Globus pallidus (tissue), 1 donor: ENCODE data around the gene TMCC2.
"Not testable (repeated sequence)": the region's sequence is repeated elsewhere in the genome, so short reads cannot be mapped to it uniquely, and the experiment has no call there.

Experiments
- DNase-seq: peaks from one replicate; pipeline ENCODE4 v3.0.0-alpha.2; 2015; ENCODE audit warnings: low spot score

TMCC2 gene, protein sequence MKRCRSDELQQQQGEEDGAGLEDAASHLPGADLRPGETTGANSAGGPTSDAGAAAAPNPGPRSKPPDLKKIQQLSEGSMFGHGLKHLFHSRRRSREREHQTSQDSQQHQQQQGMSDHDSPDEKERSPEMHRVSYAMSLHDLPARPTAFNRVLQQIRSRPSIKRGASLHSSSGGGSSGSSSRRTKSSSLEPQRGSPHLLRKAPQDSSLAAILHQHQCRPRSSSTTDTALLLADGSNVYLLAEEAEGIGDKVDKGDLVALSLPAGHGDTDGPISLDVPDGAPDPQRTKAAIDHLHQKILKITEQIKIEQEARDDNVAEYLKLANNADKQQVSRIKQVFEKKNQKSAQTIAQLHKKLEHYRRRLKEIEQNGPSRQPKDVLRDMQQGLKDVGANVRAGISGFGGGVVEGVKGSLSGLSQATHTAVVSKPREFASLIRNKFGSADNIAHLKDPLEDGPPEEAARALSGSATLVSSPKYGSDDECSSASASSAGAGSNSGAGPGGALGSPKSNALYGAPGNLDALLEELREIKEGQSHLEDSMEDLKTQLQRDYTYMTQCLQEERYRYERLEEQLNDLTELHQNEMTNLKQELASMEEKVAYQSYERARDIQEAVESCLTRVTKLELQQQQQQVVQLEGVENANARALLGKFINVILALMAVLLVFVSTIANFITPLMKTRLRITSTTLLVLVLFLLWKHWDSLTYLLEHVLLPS

DNA sequence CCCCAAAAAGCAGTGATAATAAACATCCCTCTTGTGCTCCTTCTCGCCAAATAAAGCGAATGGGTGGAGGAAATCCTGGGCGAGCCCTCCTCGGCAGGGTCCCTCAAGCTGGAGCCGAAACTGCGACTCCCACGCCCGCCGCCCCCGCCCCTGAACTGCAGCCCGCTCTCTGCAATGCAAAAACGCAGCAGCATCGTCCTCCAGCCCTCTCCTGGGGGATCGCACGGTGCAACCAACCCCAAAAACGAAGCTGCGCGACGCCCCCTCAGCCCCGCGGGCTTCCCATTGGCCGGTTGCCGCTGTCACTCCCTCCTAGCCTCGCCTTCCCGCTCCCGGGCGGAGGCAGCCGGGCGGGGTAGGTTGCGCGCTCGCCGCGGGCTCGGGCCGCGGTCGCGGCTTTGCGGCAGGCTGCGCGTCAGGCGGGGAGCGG lies at the start of gene TMCC2:
Gene TMCC2 (plus strand): TSS at position 363 of the 430 bp plus-strand sequence. CDS start 619 bp downstream, outside the sequence.
- peak; percentile 95 for DNase-seq

DNA sequence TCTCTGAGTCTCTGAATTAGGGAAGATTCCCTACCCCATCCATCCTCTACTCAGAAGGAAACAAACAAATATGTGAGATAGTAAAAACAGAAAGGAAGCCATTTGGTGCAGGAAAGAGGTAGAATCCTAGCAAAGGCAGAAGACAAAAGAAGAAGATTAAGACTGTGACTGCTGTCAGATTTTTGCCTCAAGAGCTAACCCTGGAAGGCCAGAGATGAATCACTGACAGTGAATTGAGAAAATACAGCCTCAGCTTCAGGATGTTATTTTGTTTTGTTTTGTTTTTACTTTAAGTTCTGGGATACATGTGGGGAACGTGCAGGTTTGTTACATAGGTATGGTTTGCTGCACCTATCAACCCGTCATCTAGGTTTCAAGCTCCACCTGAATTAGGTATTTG lies 47.9 kb upstream of the TMCC2 start:
- no peak for DNase-seq

DNA sequence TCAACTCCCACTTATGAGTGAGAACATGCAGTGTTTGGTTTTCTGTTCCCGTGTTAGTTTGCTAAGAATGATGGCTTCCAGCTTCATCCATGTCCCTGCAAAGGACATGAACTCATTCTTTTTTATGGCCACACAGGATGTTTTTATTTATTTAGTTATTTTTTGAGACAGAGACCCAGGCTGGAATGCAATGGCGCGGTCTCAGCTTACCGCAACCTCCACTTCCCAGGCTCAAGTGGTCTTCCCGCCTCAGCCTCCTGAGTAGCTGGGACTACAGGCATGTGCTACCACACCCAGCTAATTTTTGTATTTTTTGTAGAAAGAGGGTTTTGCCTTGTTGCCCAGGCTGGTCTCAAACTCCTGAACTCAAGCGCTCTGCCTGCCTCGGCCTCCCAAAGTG lies 47.4 kb upstream of the TMCC2 start:
- not testable (repeated sequence) for DNase-seq

DNA sequence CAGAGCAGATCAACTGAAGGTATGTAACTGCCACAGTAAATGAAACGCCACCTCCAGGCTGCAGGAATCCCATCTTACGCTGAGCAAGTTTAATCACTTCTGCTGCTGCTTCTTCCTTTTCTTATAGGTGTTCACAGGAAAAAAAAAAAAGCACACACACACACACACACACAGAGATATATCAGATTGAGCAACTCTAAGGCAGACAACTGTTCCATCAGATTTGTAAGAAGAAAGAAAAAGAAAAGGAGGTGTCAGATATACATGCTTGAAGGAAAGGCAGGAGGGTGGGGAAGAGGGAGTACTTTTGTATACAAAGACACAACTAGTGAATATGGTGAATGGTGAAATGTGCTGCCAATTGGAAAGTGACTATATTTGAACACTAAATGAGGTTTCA lies 44.8 kb upstream of the TMCC2 start:
- DNase-seq, result no peak

DNA sequence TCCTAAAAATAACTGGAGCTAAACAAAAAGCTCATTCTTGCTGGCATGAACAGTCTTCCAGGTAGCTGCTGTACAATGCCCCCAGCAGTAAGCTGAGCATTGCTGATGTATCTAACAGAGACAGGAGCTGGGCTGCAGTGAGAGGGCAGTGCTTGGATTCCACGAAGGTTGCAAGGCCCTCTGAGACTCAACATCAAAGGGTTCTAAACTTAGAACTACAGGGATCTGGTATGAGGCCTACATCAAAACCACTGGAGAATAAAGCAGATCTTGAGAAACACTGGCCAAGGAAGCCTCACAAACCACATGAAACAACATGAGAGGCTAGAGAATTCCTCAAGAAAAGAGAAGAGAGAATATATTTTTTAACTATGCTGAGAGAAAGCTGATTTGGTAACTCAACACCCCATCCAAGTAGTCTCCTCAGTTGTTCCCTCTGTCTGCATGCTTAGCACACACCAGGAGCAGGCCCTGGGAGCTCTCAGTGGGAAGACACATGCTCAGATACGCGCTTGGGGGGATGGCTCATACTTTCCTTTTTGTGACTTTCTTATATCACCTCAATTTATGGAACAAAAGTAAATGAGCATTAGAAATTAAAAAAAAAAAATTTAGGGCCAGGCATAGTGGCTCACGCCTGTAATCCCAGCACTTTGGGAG lies 43.9 kb upstream of the TMCC2 start:
- peak; percentile 31 for DNase-seq

DNA sequence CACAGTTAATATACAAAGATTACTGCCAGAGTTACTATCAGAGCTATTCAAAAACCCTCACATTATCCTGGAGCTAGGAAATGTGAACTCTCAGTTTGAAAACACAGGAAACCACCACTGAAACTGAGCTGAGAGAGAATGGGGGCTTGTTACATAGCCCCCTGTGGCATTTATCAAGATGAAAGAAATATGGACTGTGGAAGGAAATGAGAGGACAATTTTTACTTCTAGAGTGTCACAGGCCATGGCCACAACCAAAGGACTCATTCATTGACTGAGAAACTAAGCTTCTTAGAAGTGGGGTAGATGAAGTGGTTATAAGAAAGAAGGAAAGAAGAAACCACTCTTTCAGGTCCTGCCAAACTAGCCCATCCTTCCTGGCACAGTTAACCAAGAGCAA lies 41.6 kb upstream of the TMCC2 start:
- no peak for DNase-seq

DNA sequence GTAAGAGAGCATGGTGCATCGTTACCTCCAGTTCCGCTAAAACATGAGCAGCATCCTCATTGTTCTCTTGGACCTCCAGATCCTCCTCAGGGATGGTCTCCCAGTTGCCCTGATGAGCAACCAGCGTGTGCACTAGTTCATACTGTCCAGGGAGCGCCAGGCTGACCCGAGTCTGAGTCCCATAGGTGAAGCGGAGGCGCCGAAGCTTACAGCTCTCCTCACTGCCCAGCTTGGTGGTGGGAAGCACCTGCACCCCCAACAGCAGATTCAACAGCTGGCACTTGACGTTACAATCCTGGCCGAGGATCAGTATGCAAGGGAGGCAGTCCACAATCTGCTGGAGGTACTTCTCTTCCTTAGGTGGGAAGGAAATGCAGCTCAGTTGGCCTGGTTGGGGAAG lies 40.3 kb upstream of the TMCC2 start:
- DNase-seq, result no peak

DNA sequence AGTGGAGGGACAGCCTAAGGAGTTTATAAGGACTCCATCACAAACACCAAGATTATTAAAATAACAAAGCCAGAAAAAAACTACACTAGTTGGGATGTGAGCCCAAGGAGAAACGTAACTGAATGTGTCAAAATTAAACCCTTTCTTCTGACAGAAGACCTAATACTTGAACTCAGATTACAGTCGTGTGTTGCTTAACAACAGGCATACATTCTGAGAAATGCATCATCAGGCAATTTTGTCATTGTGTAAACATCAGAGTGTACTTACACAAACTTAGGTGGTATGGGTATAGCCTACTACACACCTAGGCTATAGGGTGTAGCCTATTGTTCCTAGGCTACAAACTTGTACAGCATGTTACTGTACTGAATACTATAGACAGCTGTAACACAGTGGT lies 39.6 kb upstream of the TMCC2 start:
- DNase-seq, result no peak

DNA sequence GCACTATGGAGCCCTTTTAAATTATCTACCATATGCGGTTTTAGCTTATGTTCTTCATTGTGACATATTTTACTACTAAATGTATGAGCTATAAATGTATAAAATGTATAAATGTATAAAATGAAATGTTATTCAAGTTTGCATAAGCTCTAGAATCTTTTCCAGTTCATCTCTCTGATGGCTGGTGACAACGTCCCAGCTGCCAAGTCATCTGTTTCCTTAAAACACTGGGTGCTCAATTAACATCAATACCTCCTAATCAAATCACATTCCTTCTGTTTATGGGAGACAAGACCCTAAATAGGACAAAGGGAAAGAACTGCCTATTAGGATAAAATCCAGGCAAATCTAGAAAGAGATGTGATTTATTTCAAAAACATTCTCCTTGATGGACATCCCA lies 39.1 kb upstream of the TMCC2 start:
- DNase-seq, result no peak

DNA sequence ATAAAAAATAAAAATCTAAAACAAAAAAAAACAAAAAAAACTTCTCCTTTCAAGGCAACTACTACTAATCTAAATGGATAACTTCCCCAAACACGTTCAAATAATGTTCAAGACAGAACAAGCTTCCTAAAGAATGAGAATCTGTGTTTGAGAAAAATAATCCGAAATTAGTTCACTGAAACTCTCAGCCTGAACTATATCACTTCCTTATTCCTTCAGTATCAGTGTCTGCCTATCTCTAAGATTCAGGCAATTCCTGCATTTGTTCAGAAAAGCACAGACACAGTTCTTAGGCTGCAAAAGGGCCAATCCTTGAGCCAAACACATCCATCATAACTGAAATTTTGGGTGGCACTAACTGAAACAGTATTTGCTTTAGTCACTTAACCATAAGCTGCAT lies 38.6 kb upstream of the TMCC2 start:
- DNase-seq, result no peak

DNA sequence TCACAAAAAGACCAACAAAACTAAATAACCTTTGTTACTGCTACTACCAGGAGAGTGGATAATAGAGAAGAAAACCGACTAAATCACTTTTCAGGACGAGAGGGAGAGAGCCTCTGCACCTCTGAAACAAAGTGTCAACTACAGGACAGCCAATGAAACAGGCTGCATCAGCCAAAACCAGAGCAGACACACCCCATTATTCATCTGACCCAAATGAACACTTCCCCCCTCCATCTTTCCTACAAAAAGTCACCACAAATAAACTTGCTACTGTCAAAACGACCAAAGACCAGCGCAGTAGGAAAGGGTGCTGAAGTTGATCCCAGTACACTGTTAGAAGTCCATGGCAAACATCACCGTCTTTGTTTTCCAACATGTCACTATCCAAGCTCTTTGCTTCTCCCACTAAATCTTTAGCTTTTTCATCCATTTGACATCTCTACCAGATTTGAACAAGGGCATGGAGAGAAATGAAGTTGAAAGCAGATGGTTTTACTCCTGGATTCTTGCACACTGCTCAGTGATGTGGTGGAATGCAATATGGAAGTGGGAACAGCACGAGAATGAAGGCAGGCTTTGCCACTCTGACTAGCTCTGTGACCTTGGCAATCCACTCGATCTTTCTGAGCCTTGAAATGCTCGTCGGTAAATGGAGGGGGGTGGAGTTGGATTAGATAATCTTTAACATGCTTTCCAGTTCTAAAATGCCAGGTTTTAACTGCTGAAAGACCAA lies 36.7 kb upstream of the TMCC2 start:
- no peak for DNase-seq

DNA sequence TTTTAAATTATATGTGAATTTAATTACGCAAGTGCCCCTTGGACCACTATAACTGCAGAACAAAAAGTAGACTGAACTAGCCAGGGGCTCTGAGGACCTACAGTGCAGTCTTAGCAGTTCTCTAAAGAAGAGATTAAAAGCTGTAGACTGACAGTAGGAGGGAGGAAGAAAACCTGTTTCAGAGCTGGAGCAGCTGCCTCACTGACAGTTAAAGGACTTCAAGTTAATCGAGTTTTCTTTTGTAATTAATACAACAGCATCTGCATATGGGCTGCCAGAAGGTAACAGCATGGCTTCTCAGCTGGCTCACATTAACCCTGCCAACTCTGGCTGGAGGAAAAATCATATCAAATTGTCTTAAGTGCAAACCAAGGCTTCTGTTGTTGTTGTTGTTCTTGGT lies 36.1 kb upstream of the TMCC2 start:
- DNase-seq, result no peak

DNA sequence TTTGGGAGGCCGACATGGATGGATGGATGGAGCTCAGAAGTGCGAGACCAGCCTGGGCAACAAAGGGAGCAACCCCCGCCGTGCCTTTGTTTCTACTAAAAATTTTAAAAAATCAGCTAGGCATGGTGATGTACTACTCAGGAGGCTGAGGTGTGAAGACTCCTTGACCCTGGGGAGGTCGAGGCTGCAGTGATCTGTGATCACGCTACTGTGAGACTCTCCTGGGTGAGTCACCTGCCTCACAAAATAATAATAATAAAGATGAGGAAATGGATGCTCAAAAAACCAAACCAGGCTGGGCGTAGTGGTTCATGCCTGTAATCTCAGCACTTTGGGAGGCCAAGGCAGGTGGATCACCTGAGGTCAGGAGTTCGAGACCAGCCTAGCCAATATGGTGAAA lies 35.5 kb upstream of the TMCC2 start:
- DNase-seq, result no peak

DNA sequence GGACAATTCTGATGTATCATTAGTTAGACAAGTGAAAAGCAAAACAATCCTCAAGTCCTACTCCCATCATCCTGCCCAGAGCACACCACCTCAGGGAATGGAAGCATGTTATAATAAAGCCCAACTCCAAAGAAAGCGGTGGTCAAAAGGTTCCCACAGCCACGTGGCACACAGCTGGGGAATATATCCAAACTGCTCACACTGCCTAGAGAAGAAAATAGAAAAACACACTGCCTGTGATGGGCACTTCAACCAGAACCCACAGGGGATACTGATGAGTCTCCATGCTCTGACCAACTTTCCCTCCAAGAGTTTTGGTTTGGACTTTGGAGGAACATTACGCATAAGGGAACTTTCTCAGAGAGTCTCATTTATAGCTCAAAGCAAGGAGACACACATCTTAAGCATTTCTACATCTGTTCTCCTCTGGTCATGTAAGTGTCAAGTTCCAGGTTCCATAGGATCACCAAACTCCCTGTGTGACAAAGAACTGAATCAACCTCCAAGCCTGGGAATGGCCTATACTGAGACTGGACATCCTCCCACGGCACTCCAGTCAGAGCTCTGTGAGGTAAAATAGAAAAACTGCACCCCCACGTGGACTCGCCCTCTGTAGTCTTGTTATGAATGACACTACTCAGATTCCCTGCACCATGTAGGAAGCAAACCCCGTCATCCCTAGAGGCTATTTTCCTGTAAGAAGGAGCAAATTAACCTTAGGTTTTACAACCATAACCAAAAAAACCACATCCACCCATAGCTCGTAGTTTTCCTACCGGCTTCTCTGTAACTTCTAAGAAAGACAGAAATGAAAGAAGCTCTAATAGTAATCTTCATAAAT lies 28.4 kb upstream of the TMCC2 start:
- peak; percentile 40 for DNase-seq

DNA sequence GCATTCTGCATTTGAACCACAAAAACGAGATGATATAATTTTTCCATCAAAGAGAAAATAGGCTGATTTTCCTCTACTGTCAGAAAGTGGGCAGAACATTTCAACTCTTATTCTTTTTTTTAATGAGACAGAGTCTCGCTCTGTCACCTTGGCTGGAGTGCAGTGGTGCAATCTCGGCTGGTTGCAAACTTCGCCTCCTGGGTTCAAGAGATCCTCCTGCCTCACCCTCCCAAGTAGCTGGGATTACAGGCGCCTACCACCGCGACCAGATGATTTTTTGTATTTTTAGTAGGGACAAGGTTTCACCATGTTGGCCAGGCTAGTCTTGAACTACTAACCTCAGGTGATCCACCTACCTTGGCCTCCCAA lies 27.8 kb upstream of the TMCC2 start:
- no peak for DNase-seq

DNA sequence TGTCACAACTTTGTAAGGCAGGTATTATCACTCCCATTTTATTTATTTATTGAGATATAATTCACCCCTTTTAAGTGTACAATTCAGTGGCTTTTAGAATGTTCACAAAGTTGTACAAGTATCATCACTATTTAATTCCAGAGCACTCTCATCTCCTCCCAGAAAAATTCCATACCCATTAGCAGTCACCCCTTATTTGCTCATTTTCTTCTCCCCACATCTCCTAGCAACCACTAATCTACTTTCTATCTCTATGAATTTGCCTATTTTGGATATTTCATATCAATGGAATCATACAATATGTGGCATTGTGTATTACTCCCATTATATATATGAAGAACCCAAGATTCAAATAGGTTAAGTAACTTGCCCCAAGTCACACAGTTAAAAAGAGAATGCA lies 23.2 kb upstream of the TMCC2 start:
- no peak for DNase-seq

DNA sequence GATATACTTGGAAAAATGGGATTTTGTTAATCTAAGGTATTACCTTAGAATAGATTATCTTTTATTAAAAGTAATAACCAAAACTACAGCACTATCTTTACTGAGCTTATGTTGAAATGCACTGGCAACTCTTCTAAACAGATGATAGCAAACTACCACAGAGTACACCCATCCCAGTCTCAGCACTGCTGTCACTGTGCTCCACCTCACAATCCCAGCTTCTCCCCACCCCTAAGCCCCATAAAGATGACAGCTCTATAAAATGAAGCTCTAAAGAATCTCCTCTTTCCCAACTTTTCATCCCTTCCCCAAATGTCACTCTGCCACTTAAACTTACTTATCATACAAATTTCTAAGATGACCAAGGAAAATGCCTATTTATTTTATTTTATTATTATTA lies 22.7 kb upstream of the TMCC2 start:
- DNase-seq, result no peak

DNA sequence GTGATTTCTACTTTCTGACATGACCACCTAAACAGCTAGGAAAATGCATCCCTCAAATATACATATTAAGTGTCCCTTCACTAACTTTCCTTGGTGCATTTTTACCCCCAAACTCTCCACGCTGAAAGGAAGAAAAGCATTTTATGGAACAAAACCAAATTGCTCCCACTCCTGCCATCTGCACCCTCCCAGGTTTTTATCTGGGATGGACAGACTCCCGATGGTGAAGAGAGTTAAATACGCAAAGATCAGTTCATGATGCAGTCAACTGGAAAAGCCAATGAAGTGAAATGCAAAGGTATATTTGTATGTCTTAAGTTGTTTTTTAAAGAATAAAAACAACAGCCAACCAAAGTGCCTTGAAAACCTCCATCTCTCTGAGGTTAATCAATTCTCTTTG lies 18.9 kb upstream of the TMCC2 start:
- DNase-seq, result no peak

DNA sequence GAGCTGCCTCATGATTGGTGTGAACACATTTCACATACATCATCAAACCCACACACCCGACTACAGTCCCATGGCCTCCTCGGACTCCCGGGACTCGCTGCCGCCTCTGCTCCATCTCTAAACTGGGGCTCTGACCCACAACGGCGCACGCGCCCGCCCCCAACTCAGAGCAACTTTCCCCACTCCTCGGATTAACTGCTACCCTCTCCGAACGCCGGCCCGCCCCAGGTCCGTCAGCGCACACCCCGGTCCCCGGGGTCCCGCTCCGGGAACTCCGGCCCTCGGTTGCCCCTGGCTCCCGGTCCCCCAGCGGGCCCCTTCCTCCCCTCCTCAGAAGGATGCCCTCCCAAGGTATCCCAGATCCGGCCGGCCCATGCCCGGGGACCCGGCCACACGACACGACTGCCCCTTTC lies 17.0 kb upstream of the TMCC2 start:
- no peak for DNase-seq

DNA sequence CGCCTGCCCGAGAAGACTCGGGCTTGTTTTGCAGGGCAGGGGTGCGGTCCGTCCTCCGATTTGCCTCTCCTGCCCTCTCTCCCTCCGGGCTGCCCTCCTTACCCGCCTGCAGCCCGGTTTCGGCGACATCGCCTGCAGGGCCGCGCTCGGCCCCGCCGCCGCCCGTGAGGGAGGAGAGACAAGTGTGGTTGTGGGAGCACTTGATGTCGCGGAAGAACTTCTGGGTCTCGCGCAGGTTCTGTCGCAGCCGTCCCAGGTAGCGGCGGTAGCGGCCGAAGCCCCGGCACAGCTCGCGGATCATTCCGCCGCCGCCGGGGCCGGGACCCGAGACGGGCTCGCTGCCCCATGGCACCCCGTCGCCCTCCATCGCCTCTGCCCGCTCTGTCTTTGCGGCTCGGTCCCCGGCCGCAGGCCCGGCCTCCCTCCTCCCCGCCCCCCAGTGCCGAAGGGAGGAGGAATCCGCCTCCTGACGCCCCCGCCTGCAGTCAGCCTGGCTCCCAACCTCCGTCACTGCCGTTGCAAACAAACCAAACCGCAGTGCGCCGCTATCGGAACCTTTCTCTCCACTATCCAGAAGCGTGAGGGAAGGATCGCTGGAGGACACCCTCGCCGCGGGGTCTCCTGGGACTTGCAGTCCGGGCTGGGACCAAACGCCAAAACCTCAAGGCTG lies 16.4 kb upstream of the TMCC2 start, which contains the start of gene DSTYK:
Gene DSTYK (minus strand): TSS at position 534 of the 670 bp plus-strand sequence. CDS start 167 bp downstream, at position 367.
- DNase-seq, result peak; percentile 97
